Tibial nerve (tissue), 4 donors: ENCODE measurements around the gene GRXCR2. TPM values are rescaled to one million over a fixed set of nuclear protein-coding genes. Genes with fewer than 3 reads are reported as not detected.

Experiments used
- DNase-seq, 2 donors: peaks; one replicate each; pipeline ENCODE4 v3.0.0-alpha.2; 2019; ENCODE audit warnings: low spot score in 2 of 2
- H3K27ac ChIP-seq, 4 donors: fragments of 200-600 bp; sonication (generic) in 3 of 4; one replicate each; pipeline ENCODE4 v1.5.1; 2017 to 2019; ENCODE audit warnings: mild to moderate bottlenecking in 1 of 4
- H3K27me3 ChIP-seq, 2 donors: fragments of 200-600 bp; sonication (generic) in 1 of 2; one replicate each; pipeline versions ENCODE4 v1.5.1 to v1.6.0; 2017 to 2019
- H3K36me3 ChIP-seq, 3 donors: fragments of 200-600 bp; sonication (generic); one replicate each; pipeline ENCODE4 v1.5.1; 2018 to 2019
- H3K4me1 ChIP-seq, 4 donors: fragments of 200-600 bp; sonication (generic) in 3 of 4; one replicate each; pipeline ENCODE4 v1.5.1; 2017 to 2019
- H3K4me3 ChIP-seq, 4 donors: fragments of 200-600 bp; sonication (generic) in 3 of 4; one replicate each; pipeline ENCODE4 v1.5.1; 2017 to 2019; ENCODE audit warnings: mild to moderate bottlenecking in 1 of 4, moderate library complexity in 1 of 4
- H3K9me3 ChIP-seq, 4 donors: fragments of 200-600 bp; sonication (generic) in 3 of 4; one replicate each; pipeline ENCODE4 v1.5.1; 2017 to 2019
- EP300 ChIP-seq, 2 donors: sonication (generic); formaldehyde crosslinking; IDR thresholded peaks; one replicate each; pipeline ENCODE4 v1.6.1; 2017; ENCODE audit warnings: antibody characterized with exemption in 2 of 2, mild to moderate bottlenecking in 1 of 2
- POLR2A ChIP-seq, 2 donors: fragments of 450-650 bp; IDR thresholded peaks; one replicate each; pipeline ENCODE4 v1.6.1; 2017; ENCODE audit warnings: antibody characterized with exemption in 2 of 2, mild to moderate bottlenecking in 2 of 2, moderate library complexity in 2 of 2
- WGBS, 2 donors: methylation state at CpG; one replicate each; pipeline ENCODE4 v1.1.5; 2018; 5-methylcytosine and 5-hydroxymethylcytosine counted together
- total RNA-seq, 4 donors: library from RNA; depleted of rRNA; stranded (reverse); fragments of >200 nt; gene quantifications; one replicate each; pipeline ENCODE4 v1.1.0, GENCODE V29; 2016
- TF ChIP-seq, protein P1 (sequence below), 5 experiments: fragments of 200-600 bp in 3 of 5; fragments of 450-650 bp in 2 of 5; sonication (generic) in 3 of 5; IDR thresholded peaks; one replicate each; pipeline ENCODE4 v1.5.1; 2016 to 2019; ENCODE audit warnings: antibody characterized with exemption in 5 of 5, mild to moderate bottlenecking in 3 of 5, moderate library complexity in 2 of 5

The GRXCR2 gene
- total RNA-seq, 4 donors from 2014 or later, result not detected

- no peak overlapping the region for H3K27ac ChIP-seq
- WGBS, 2 donors, result 71 to 81% methylated on average over 2 of the region's 2 CpGs
- H3K9me3 ChIP-seq, result no peaks in the 10 kb centered on the region
- no peaks in the 10 kb centered on the region for H3K4me1 ChIP-seq
- H3K4me3 ChIP-seq, result no peak overlapping the region
- no peaks in the 10 kb centered on the region for H3K27me3 ChIP-seq
- no peak for TF ChIP-seq EP300 (IDR thresholded peaks at IDR 0.05)
- no peak for TF ChIP-seq POLR2A (IDR thresholded peaks at IDR 0.05)
- TF ChIP-seq, protein P1, sequence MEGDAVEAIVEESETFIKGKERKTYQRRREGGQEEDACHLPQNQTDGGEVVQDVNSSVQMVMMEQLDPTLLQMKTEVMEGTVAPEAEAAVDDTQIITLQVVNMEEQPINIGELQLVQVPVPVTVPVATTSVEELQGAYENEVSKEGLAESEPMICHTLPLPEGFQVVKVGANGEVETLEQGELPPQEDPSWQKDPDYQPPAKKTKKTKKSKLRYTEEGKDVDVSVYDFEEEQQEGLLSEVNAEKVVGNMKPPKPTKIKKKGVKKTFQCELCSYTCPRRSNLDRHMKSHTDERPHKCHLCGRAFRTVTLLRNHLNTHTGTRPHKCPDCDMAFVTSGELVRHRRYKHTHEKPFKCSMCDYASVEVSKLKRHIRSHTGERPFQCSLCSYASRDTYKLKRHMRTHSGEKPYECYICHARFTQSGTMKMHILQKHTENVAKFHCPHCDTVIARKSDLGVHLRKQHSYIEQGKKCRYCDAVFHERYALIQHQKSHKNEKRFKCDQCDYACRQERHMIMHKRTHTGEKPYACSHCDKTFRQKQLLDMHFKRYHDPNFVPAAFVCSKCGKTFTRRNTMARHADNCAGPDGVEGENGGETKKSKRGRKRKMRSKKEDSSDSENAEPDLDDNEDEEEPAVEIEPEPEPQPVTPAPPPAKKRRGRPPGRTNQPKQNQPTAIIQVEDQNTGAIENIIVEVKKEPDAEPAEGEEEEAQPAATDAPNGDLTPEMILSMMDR (IDR thresholded peaks at IDR 0.05), result no peak
- no peaks in the 10 kb centered on the region for H3K36me3 ChIP-seq
- no peak for DNase-seq
These were observed 45.6 kb upstream of the GRXCR2 start for GRCh38 chr5:145918397-145918796.

GRCh38 chr5:145917288-145917687 lies 44.5 kb upstream of the GRXCR2 start:
- Histone ChIP-seq H3K4me1 (no peaks in the 10 kb centered on the region), H3K27ac (no peak overlapping the region), H3K36me3 (no peaks in the 10 kb centered on the region), H3K4me3 (no peak overlapping the region), H3K27me3 (no peaks in the 10 kb centered on the region), H3K9me3 (no peaks in the 10 kb centered on the region)
- no peak for DNase-seq
- TF ChIP-seq EP300 (IDR thresholded peaks at IDR 0.05) (no peak), POLR2A (IDR thresholded peaks at IDR 0.05) (no peak)
- TF ChIP-seq, protein P1 (IDR thresholded peaks at IDR 0.05), result no peak

GRCh38 chr5:145915970-145916638 lies 43.3 kb upstream of the GRXCR2 start:
- no peaks in the 10 kb centered on the region for H3K36me3 ChIP-seq
- no peaks in the 10 kb centered on the region for H3K4me1 ChIP-seq
- H3K4me3 ChIP-seq, result no peak overlapping the region
- DNase-seq, result no peak
- H3K9me3 ChIP-seq, result no peaks in the 10 kb centered on the region
- no peak for TF ChIP-seq POLR2A (IDR thresholded peaks at IDR 0.05)
- TF ChIP-seq, protein P1 (IDR thresholded peaks at IDR 0.05), result no peak
- no peak for TF ChIP-seq EP300 (IDR thresholded peaks at IDR 0.05)
- no peaks in the 10 kb centered on the region for H3K27me3 ChIP-seq
- 41 to 42% methylated on average over 7 of the region's 7 CpGs for WGBS, 2 donors
- no peak overlapping the region for H3K27ac ChIP-seq

DNA sequence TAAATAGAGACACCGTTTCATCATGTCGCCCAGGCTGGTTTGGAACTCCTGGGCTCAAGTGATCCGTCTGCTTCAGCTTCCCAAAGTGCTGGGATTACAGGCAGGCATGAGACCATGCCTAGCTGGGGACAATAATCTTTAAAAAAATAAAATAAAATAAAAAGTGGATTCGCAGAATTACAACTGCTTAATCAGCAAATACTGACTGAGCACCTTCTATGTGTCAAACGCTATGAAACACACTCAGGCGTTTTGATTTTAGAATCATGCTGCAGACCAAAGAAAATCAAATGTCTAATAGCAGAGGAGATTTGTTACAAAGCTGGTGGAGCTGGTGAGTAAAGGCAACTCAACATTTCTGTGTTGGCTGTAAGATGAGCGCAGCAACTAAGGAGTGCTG lies 40.9 kb upstream of the GRXCR2 start:
- H3K9me3 ChIP-seq, result no peaks in the 10 kb centered on the region
- H3K27me3 ChIP-seq, result no peaks in the 10 kb centered on the region
- TF ChIP-seq, protein P1 (IDR thresholded peaks at IDR 0.05), result no peak
- TF ChIP-seq EP300 (IDR thresholded peaks at IDR 0.05) (no peak), POLR2A (IDR thresholded peaks at IDR 0.05) (no peak)
- H3K36me3 ChIP-seq, result no peaks in the 10 kb centered on the region
- 84 to 88% methylated on average over 7 of the region's 7 CpGs for WGBS, 2 donors
- H3K27ac ChIP-seq, result no peak overlapping the region
- no peaks in the 10 kb centered on the region for H3K4me1 ChIP-seq
- no peak for DNase-seq
- H3K4me3 ChIP-seq, result no peak overlapping the region

- Histone ChIP-seq H3K9me3 (no peaks in the 10 kb centered on the region), H3K4me1 (no peaks in the 10 kb centered on the region), H3K27ac (no peak overlapping the region), H3K27me3 (no peaks in the 10 kb centered on the region), H3K36me3 (no peaks in the 10 kb centered on the region), H3K4me3 (no peak overlapping the region)
- WGBS, 2 donors, result 82 to 90% methylated on average over 5 of the region's 5 CpGs
- DNase-seq, result no peak
- no peak for TF ChIP-seq POLR2A (IDR thresholded peaks at IDR 0.05)
- TF ChIP-seq, protein P1 (IDR thresholded peaks at IDR 0.05), result no peak
- no peak for TF ChIP-seq EP300 (IDR thresholded peaks at IDR 0.05)
These were observed 39.8 kb upstream of the GRXCR2 start for GRCh38 chr5:145912594-145912993.
